CD4-positive, alpha-beta T cell (primary cell): ENCODE data around the gene NRXN3. TPM values are rescaled to one million over a fixed set of nuclear protein-coding genes. Genes with fewer than 3 reads are reported as not detected.

Experiments
- ATAC-seq: fragments of 200-7000 bp; cut with Tn5 transposase; one replicate; pipeline ENCODE4 v1.10.0; 2022; ENCODE audit warnings: mild to moderate bottlenecking; ENCODE audit not compliant: poor library complexity
- CTCF ChIA-PET: fragments of 350-600 bp; sonication (Branson Sonifier 250); formaldehyde crosslinking; loops from one replicate; lab custom pipeline; 2021; ENCODE audit warnings: antibody characterized with exemption, inconsistent platforms; lab: Charles Lee
- POLR2A ChIA-PET: fragments of 350-600 bp; sonication (Branson Sonifier 250); formaldehyde crosslinking; loops from one replicate; lab custom pipeline; 2021; ENCODE audit warnings: antibody characterized with exemption, inconsistent platforms; lab: Charles Lee
- DNase-seq, 14 experiments: peaks; one replicate each; pipeline ENCODE4 v3.0.0-alpha.2; 2013 to 2020; ENCODE audit warnings: mixed read lengths in 2 of 14
- H3K27ac ChIP-seq, 2 donors: one replicate each; pipeline versions ENCODE4 v1.5.1 to v1.7.0; 2013; ENCODE audit warnings: low read length in 2 of 2, low read depth in 1 of 2, mild to moderate bottlenecking in 1 of 2
- H3K27me3 ChIP-seq, 2 experiments: 1 replicate in 1 of 2; 2 replicates in 1 of 2; pipeline versions ENCODE4 v1.6.1 to v1.7.0; 2013; ENCODE audit warnings: low read length in 2 of 2, control low read depth in 1 of 2, mild to moderate bottlenecking in 1 of 2, moderate library complexity in 1 of 2; ENCODE audit not compliant: insufficient read depth in 2 of 2, control insufficient read depth in 1 of 2
- H3K36me3 ChIP-seq: one replicate; pipeline ENCODE4 v1.6.1; 2013; ENCODE audit warnings: low read length, control low read depth; ENCODE audit not compliant: insufficient read depth
- H3K4me1 ChIP-seq: one replicate; pipeline ENCODE4 v1.6.1; 2013; ENCODE audit warnings: low read length, control low read depth; ENCODE audit not compliant: insufficient read depth
- H3K4me3 ChIP-seq: one replicate; pipeline ENCODE4 v1.5.1; 2013; ENCODE audit warnings: mild to moderate bottlenecking, low read length, moderate library complexity
- H3K9me3 ChIP-seq, 2 experiments: 1 replicate in 1 of 2; 2 replicates in 1 of 2; pipeline versions ENCODE4 v1.6.1 to v1.7.0; 2013; ENCODE audit warnings: low read length in 2 of 2, mild to moderate bottlenecking in 2 of 2, control low read depth in 1 of 2, moderate library complexity in 1 of 2; ENCODE audit not compliant: control insufficient read depth in 1 of 2, insufficient read depth in 1 of 2
- H3K27ac Mint-ChIP-seq: one replicate; pipeline ENCODE4 v1.8.0; 2020; ENCODE audit warnings: mixed read lengths
- H3K27me3 Mint-ChIP-seq: one replicate; pipeline ENCODE4 v1.8.0; 2021; ENCODE audit warnings: mixed read lengths
- H3K36me3 Mint-ChIP-seq: one replicate; pipeline ENCODE4 v1.8.0; 2021; ENCODE audit warnings: low read depth, mixed read lengths
- H3K4me1 Mint-ChIP-seq: one replicate; pipeline ENCODE4 v1.8.0; 2021; ENCODE audit warnings: low read depth, mixed read lengths
- H3K4me3 Mint-ChIP-seq: one replicate; pipeline ENCODE4 v1.8.0; 2020; ENCODE audit warnings: mild to moderate bottlenecking, mixed read lengths
- H3K9me3 Mint-ChIP-seq: one replicate; pipeline ENCODE4 v1.8.0; 2020; ENCODE audit warnings: mixed read lengths
- CTCF ChIP-seq: fragments of 200-600 bp; IDR thresholded peaks from one replicate; pipeline ENCODE4 v1.8.0; 2022; ENCODE audit warnings: antibody characterized with exemption, mild to moderate bottlenecking
- intact Hi-C, 2 experiments: fragments of 100-400 bp; cut with DNase I in 1 of 2; cut with micrococcal nuclease in 1 of 2; formaldehyde crosslinking; loops; one replicate each; pipeline versions ENCODE4 v1.15.1 to v1.9.0; 2023 to 2025; cut with DNase I, micrococcal nuclease
- total RNA-seq, 174 experiments: library from RNA in 2 of 174; stranded (reverse) in 2 of 174; gene quantifications; one replicate each; pipeline ENCODE4 v1.2.3 and lab custom pipeline; 2021 to 2026

The NRXN3 gene
- total RNA-seq, 2 experiments from 2014 or later: not detected

- intact Hi-C loops: no loop called here
- Mint-ChIP-seq H3K4me1 (no peaks in the 10 kb centered on the region), H3K36me3 (no peaks in the 10 kb centered on the region), H3K27me3 (no peaks in the 10 kb centered on the region), H3K27ac (no peak overlapping the region), H3K9me3 (peaks cover under 1% of the 10 kb centered on the region), H3K4me3 (no peak overlapping the region)
- POLR2A ChIA-PET: no interaction called here
- DNase-seq (no peak), ATAC-seq (no peak)
- no peak overlapping the region for H3K4me3 ChIP-seq
- H3K4me1 ChIP-seq: no peaks in the 10 kb centered on the region
- no peaks in the 10 kb centered on the region for H3K36me3 ChIP-seq
- H3K9me3 ChIP-seq: no peaks in the 10 kb centered on the region
- TF ChIP-seq CTCF: no peak
- CTCF ChIA-PET: no interaction called here
- H3K27me3 ChIP-seq: no peaks in the 10 kb centered on the region
- H3K27ac ChIP-seq: no peak overlapping the region
Observed at GRCh38 chr14:79246173-79246572, 1076.0 kb downstream of the NRXN3 start.

GRCh38 chr14:79248126-79248525, 1078.0 kb downstream of the NRXN3 start:
- Histone ChIP-seq H3K27me3 (no peaks in the 10 kb centered on the region), H3K4me3 (no peak overlapping the region), H3K27ac (no peak overlapping the region), H3K36me3 (no peaks in the 10 kb centered on the region), H3K9me3 (no peaks in the 10 kb centered on the region), H3K4me1 (no peaks in the 10 kb centered on the region)
- Mint-ChIP-seq H3K27ac (no peak overlapping the region), H3K36me3 (no peaks in the 10 kb centered on the region), H3K27me3 (no peaks in the 10 kb centered on the region), H3K9me3 (peaks cover 2% of the 10 kb centered on the region), H3K4me3 (no peak overlapping the region), H3K4me1 (no peaks in the 10 kb centered on the region)
- TF ChIP-seq CTCF: no peak
- no peak for DNase-seq
- intact Hi-C loops: no loop called here
- CTCF ChIA-PET: no interaction called here
- POLR2A ChIA-PET: no interaction called here
- ATAC-seq: no peak

- no peak overlapping the region for H3K27ac Mint-ChIP-seq
- DNase-seq (no peak), ATAC-seq (no peak)
- H3K36me3 Mint-ChIP-seq: no peaks in the 10 kb centered on the region
- Histone ChIP-seq H3K27ac (no peak overlapping the region), H3K27me3 (no peaks in the 10 kb centered on the region), H3K4me3 (no peak overlapping the region), H3K4me1 (no peaks in the 10 kb centered on the region), H3K36me3 (no peaks in the 10 kb centered on the region), H3K9me3 (no peaks in the 10 kb centered on the region)
- intact Hi-C loops: no loop called here
- POLR2A ChIA-PET: no interaction called here
- H3K4me3 Mint-ChIP-seq: no peak overlapping the region
- H3K4me1 Mint-ChIP-seq: no peaks in the 10 kb centered on the region
- no peak for TF ChIP-seq CTCF
- CTCF ChIA-PET: no interaction called here
- no peaks in the 10 kb centered on the region for H3K27me3 Mint-ChIP-seq
- H3K9me3 Mint-ChIP-seq: peaks cover 2% of the 10 kb centered on the region
Observed at GRCh38 chr14:79248771-79249170, 1078.6 kb downstream of the NRXN3 start.
